HepG2 (cell line): Measurements from ENCODE around the gene ADAT3. TPM values are rescaled to one million over a fixed set of nuclear protein-coding genes. Genes with fewer than 3 reads are reported as not detected.

Experiments used
- ERF ChIP-seq: IDR thresholded peaks from 2 replicates; pipeline ENCODE4 v1.6.1; 2018; ENCODE audit warnings: missing biosample characterization, missing genetic modification reagents
- HIC2 ChIP-seq: sonication (generic); formaldehyde crosslinking; IDR thresholded peaks from 2 replicates; pipeline ENCODE4 v1.9.0; 2022; ENCODE audit warnings: low read depth, missing genetic modification reagents
- HNRNPUL1 ChIP-seq: fragments of 200-400 bp; formaldehyde crosslinking; IDR thresholded peaks from 2 replicates; pipeline ENCODE4 v1.6.1; 2017; ENCODE audit warnings: low read depth, mild to moderate bottlenecking, low read length, moderate library complexity
- PAX8 ChIP-seq: sonication (generic); formaldehyde crosslinking; IDR thresholded peaks from 2 replicates; pipeline ENCODE4 v1.8.0; 2022; ENCODE audit warnings: mild to moderate bottlenecking, missing genetic modification reagents, borderline replicate concordance
- RFXAP ChIP-seq: sonication (generic); formaldehyde crosslinking; IDR thresholded peaks from 2 replicates; pipeline ENCODE4 v1.4.0; 2020; ENCODE audit warnings: missing genetic modification reagents, borderline replicate concordance
- SMAD3 ChIP-seq: sonication (generic); formaldehyde crosslinking; IDR thresholded peaks from 2 replicates; pipeline ENCODE4 v1.4.0; 2020; ENCODE audit warnings: missing genetic modification reagents
- SNRNP70 ChIP-seq: fragments of 200-400 bp; formaldehyde crosslinking; IDR thresholded peaks from 2 replicates; pipeline ENCODE4 v1.6.1; 2017; ENCODE audit warnings: mild to moderate bottlenecking, low read depth, low read length, moderate library complexity
- SYNCRIP ChIP-seq: fragments of 200-400 bp; formaldehyde crosslinking; IDR thresholded peaks from 2 replicates; pipeline ENCODE4 v1.6.1; 2018; ENCODE audit warnings: mild to moderate bottlenecking, low read depth, low read length; ENCODE audit not compliant: insufficient read depth
- TP53 ChIP-seq: sonication (generic); formaldehyde crosslinking; conservative IDR thresholded peaks from 2 replicates; pipeline ENCODE4 v1.4.0; 2020; ENCODE audit warnings: missing genetic modification reagents
- TRIM22 ChIP-seq: fragments of 450-650 bp; IDR thresholded peaks from 2 replicates; pipeline ENCODE4 v1.6.1; 2017
- ZBTB4 ChIP-seq: sonication (generic); formaldehyde crosslinking; IDR thresholded peaks from 2 replicates; pipeline ENCODE4 v1.4.0; 2020; ENCODE audit warnings: missing genetic modification reagents, mild to moderate bottlenecking, borderline replicate concordance
- ZFP90 ChIP-seq: sonication (generic); formaldehyde crosslinking; IDR thresholded peaks from 2 replicates; pipeline ENCODE4 v1.8.0; 2022; ENCODE audit warnings: missing genetic modification reagents, mild to moderate bottlenecking, inconsistent platforms, borderline replicate concordance
- ZNF205 ChIP-seq: IDR thresholded peaks from 2 replicates; pipeline ENCODE4 v1.6.1; 2018; ENCODE audit warnings: missing biosample characterization, missing genetic modification reagents
- ZNF280D ChIP-seq: sonication (generic); formaldehyde crosslinking; IDR thresholded peaks from 2 replicates; pipeline ENCODE4 v1.5.1; 2020; ENCODE audit warnings: mild to moderate bottlenecking, missing genetic modification reagents
- ZNF296 ChIP-seq: sonication (generic); formaldehyde crosslinking; conservative IDR thresholded peaks from 2 replicates; pipeline ENCODE4 v1.5.0; 2020; ENCODE audit warnings: mild to moderate bottlenecking, missing genetic modification reagents
- ZNF432 ChIP-seq: sonication (generic); formaldehyde crosslinking; IDR thresholded peaks from 2 replicates; pipeline ENCODE4 v1.5.0; 2020; ENCODE audit warnings: missing genetic modification reagents, mild to moderate bottlenecking, borderline replicate concordance
- polyA plus RNA-seq, 8 experiments: library from polyadenylated mRNA; depleted of rRNA in 3 of 8; stranded (reverse) in 7 of 8; unstranded in 1 of 8; fragments of >200 nt; fragmentation: Illumina TruSeq in 4 of 8; extraction: Trizol in 4 of 8; gene quantifications; 2 replicates each; pipeline versions ENCODE4 v1.2.1 to v1.2.3, GENCODE V29; 2011 to 2016; ENCODE audit warnings: low read depth in 4 of 8, missing spikeins in 1 of 8, mixed read lengths in 1 of 8; ENCODE audit not compliant: insufficient read depth in 1 of 8
- total RNA-seq, 5 experiments: library from RNA; depleted of rRNA; stranded (reverse); fragments of >200 nt; fragmentation: Illumina TruSeq; extraction: Trizol; gene quantifications; 2 replicates each; pipeline ENCODE4 v1.2.3, GENCODE V29; 2016; ENCODE audit warnings: low read depth in 1 of 5

The ADAT3 gene
- total and polyA plus RNA-seq, 2 of the 13 experiments (the other 11 are each of a cell fraction or from before 2014, with no cell fraction given), result 0.95 to 3.5 TPM

- TF ChIP-seq ZNF280D (CRISPR knock-in tag), result no peak
- TF ChIP-seq ZNF296 (CRISPR knock-in tag), result no peak
- no peak for TF ChIP-seq SNRNP70
- no peak for TF ChIP-seq ZBTB4 (CRISPR knock-in tag)
- TF ChIP-seq TP53, result no peak; the same call in 1 of the 2 replicates
- no peak for TF ChIP-seq SYNCRIP
- no peak for TF ChIP-seq TRIM22
- 0 out of 2 replicates have a peak, but pooled peaks have one; percentile 67 for TF ChIP-seq PAX8 (CRISPR knock-in tag)
- no peak for TF ChIP-seq RFXAP
- peak; percentile 56; the same call in 1 of the 2 replicates for TF ChIP-seq SMAD3 (CRISPR knock-in tag)
- TF ChIP-seq ZFP90, result peak; percentile 81; the same call in 1 of the 2 replicates
- TF ChIP-seq ZNF432, result no peak
- TF ChIP-seq ZNF205 (CRISPR knock-in tag), result no peak
- TF ChIP-seq HIC2, result no peak
- peak; percentile 71 for TF ChIP-seq ERF
- TF ChIP-seq HNRNPUL1, result no peak
These were observed 37.1 kb downstream of the ADAT3 start (continued) for GRCh38 chr19:1942078-1942933.
